Activated naive CD4-positive, alpha-beta T cell treated with anti-CD3 and anti-CD28 coated beads, Interleukin-2, amount 50 U/mL, for 16 hours (primary cell): ENCODE data around the gene SCN11A.
"Not testable (repeated sequence)": the region's sequence is repeated elsewhere in the genome, so short reads cannot be mapped to it uniquely, and the experiment has no call there.

Experiments
- DNase-seq: peaks from one replicate; pipeline ENCODE4 v3.0.0-alpha.2; 2020

Gene SCN11A

DNA sequence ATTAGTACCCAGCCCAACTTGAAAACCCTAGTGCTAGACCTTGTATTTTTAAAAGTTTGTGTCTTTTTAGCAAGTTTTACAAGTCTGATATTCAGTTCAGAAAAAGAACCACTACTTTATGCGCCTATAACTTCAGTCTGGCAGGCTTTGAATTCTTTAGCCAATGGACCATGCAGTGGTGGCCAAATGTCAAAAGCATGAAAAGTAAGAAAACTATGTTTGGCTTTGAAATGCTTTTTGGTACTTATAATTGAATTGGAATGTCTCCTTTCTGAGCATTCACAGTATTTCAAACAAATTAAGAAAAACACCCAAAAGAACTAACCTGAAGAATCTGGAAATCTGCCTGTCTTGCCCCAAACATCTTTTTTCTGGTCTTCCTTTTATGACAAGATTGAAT lies 12.9 kb upstream of the SCN11A start:
- DNase-seq: no peak

- no peak for DNase-seq
Measured at GRCh38 chr3:39063143-39063542, 11.4 kb upstream of the SCN11A start.

DNA sequence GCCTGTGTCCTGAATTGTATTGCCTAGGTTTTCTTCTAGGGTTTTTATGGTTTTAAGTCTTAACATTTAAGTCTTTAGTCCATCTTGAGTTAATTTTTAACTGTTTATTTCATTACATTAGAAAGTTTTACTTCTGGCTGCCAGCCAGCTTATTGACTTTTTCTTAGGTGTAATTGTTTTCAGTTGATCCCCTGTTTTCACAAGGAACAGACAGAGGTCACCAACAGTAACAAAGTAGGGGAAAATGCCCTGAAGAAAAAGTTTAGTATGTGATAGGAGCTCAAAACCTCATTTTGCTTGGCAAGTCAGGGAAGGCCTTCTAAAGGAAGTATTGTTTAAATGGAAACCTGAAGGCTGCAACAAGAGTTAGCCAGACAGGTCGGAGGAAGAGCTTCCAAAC lies 10.4 kb upstream of the SCN11A start:
- no peak for DNase-seq

- not testable (repeated sequence) for DNase-seq
Measured at GRCh38 chr3:39061228-39061627, 9.5 kb upstream of the SCN11A start.

GRCh38 chr3:39056151-39056550 lies 4.4 kb upstream of the SCN11A start:
- DNase-seq: no peak

DNA sequence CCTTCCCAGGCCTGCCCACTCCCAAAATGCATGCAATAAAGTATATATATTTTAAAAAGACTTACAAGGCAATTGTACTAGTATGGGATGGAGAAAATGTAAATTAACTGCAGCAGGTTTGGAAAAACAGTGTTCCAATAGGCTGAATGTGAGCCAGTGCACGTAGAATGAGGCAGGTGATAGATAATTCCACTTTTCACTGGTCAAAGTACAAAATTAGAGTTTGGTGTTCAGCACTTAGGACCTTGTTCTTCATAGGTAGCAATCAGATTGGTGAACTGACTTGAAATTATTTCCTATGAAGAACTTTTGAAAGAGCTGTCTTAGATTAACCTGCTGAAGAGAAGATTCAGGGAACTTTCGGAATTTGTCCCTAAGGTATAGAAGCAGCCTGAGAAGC lies 2.0 kb upstream of the SCN11A start:
- DNase-seq: no peak

- DNase-seq: no peak
Measured at GRCh38 chr3:39052583-39052982, 839 bp upstream of the SCN11A start.

DNA sequence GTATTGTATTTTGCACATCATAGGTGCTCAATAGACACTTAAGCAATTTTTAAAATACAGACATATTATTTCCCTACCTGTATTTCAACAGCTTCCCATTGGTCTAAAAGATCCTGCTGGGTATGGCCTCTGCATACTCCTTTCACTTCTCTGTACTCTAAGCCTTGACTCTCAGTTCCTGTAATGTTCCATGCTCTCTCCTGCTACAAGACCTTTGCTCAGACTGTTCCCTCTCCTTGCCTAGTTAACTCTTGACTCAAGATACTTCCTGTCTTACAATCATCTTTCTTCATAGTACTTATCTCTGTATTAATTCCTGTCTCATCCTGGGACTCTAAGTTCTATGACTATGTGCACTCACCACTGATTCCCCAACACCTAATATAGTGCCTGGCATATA lies 1.7 kb downstream of the SCN11A start:
- no peak for DNase-seq

DNA sequence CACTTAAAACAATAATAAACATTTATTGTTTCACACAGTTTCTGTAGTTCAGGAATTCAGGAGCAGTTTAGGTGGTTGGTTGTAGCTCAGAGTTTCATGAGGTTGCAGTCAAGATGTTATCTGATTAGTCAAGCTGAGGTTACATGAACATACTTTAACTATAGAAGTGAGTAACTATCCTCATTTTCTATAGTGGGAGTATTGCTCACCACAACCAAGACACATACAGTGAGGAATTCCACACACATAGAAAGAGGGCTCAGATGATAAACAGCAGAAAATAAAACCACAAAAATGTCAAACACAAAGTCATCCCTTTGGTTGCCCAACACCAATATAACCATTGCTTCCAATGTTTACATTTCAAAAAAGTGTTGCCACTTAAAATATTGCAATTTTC lies 13.6 kb downstream of the SCN11A start:
- no peak for DNase-seq

GRCh38 chr3:39029556-39029955 lies 22.2 kb downstream of the SCN11A start:
- DNase-seq: no peak

GRCh38 chr3:39028546-39028945 lies 23.2 kb downstream of the SCN11A start:
- no peak for DNase-seq

GRCh38 chr3:39025222-39025970 lies 26.3 kb downstream of the SCN11A start:
- DNase-seq: no peak

GRCh38 chr3:39024497-39024896 lies 27.2 kb downstream of the SCN11A start:
- DNase-seq: no peak

GRCh38 chr3:39022286-39022630 lies 29.5 kb downstream of the SCN11A start:
- DNase-seq: no peak

DNA sequence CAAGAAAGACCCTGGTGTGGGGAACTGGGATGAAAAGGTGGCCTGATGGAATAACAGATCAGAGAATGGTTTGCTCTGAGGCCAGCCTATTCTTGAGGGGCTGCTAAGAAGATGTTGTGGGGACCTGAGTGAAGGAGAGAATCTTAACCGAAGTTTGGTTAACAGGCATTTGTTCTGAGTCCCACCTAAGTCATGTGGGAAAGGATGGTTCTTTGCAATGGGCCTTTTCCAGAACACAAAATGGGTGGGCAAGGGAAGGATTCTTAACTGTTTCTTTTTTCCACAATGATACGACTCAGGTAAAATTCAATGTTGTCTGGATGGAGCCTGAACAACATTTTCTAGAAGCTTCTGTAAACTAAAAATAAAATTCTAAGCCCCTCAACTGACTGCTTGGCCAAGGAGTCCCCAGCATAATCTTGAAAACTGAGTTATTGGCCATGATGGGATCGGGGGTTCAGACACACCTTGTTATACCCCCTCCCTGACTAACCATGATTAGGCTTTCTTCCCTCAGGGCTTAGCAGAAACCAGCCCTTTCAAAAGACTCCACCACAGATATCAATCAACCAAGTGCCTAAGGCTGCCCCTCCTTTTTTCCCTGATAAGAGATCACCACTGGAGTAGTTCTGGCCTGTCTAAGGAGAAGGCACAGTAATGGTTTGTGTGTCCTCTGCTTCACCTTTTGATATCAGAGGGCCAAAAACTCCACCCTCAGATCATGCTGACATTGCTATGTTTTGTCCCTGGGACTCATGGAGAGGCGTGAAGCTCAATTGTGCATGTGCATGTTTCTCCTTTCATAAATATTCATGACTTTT lies 30.1 kb downstream of the SCN11A start:
- no peak for DNase-seq

GRCh38 chr3:39021029-39021428 lies 30.7 kb downstream of the SCN11A start:
- DNase-seq: no peak

DNA sequence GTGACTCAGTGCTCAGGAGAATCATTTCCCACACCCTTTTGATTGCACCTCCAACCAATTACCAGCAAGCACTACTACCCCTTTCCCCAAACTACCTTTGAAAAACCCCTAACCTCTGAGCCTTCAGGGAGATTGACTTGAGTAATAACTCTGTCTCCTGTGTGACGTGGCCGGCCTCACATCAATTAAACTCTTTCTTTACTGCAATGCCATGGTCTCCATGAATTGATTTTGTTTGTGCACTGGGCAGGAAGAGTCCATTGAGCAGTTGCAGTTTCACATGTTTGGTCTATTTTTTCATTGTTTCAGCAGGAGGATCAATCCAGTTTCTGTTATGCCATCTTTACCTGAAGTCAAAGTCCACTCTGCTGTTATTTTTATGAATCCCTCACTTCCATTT lies 32.4 kb downstream of the SCN11A start:
- no peak for DNase-seq

- no peak for DNase-seq
Measured at GRCh38 chr3:39015418-39015817, 36.3 kb downstream of the SCN11A start.

GRCh38 chr3:39013921-39014509 lies 37.7 kb downstream of the SCN11A start:
- DNase-seq: no peak

DNA sequence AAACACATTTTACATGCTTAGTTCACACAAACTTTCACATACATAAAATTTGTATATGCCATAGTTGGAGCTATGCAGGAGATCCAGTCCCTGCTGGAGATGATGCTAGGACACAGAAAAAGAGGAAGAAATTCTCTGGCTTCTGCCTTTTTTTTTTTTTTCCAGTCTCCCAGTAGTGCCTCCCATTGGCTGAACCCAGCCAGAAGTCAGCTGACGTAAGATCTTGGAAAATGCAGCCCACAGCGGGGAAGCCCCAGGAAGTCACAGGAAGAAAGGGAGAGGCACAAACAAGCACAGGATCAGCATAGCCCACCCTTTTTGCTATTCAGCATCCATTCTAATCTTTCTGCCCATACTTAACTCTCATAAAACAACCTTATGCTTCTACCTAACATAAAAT lies 38.5 kb downstream of the SCN11A start:
- DNase-seq: no peak

DNA sequence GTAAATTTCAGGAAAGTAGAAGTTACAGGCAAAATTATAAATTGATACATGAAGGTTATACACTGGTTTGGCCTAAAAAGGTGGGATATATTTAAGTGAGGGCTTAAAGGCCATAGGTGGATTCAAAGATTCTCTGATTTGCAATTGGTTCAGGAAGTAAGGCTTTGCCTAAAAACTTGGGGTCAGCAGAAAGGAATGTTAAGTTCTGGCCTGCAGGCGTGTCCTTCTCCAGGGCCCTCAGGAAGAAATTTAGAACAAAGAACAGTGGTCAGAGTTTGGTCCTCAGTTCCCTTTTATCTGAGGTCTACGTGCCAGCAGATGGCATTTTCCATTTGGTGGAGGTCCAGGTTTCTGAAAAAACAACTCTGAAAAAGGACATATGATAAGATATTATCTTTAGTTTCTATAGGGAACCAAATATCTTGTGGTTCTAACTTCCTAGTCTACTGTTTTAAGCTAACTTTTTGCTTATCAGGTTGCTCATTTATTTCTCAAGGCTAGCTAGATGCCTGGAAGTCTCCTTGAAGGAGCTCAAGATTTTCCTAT lies 40.5 kb downstream of the SCN11A start:
- no peak for DNase-seq

DNA sequence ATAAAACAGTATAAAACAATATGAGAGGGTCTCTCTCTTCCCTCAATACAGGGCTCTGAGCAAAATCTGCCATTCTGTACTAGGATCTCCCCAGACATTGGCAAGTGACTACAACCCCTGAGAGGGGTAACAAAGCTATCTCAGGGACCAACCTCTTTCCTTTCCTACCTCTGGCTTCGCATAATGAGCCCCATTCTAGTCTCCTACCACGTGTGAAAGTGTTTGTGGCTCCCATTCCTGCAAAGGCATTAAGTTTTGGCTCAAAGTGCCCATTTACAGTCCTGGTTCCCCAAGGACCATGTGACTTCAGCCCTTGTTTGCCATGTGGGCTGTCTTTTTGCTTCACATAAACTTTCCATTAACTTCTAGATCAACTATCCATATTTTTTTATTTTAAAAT lies 46.4 kb downstream of the SCN11A start:
- DNase-seq: no peak
